HG03039 (cell line): ENCODE measurements around the gene ACSL1.

Source experiments
- ATAC-seq: cut with Tn5 transposase; IDR thresholded peaks from one replicate; pipeline ENCODE4 v1.9.1; 2021; ENCODE audit warnings: mild to moderate bottlenecking, moderate library complexity; ENCODE audit not compliant: unreplicated experiment

The ACSL1 gene

DNA sequence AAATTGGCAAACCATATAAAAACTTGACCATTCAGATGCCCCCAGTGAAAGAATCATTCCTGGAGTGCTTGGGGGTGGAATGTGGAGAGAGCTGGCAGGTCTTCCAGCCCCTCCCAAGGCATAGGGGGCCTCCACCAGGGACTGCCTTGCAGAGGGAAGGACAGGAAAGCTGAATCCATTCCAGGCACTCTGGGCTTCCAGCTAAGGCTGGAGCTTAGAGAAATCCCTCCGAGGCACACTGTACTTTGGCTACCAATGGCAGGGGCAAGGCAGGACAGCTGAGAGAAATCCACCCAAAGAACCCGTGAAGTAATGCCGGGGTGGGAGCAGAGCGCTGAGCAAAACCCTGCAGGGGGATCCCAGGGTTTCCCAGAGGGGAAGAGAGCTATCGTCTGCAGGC lies 95.8 kb downstream of the ACSL1 start:
- no peak for ATAC-seq

DNA sequence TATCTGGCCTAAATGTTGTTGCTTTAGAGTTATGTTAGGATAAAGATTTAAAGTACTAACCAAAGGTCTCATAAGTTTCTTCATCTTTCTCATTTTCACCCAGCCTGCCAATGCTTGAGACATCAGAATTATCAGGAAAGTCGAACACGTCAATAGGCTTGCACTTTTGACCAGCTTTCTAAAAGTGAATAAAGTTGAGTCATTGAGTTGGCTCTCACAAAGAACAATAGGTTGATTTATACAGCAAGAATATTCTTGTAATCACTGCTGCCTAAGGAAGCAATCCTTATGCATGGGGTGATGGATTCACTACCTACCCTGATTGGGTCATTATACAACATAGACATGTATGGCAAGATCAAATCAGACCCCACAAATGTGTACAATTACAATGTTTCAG lies 96.9 kb downstream of the ACSL1 start:
- no peak for ATAC-seq

DNA sequence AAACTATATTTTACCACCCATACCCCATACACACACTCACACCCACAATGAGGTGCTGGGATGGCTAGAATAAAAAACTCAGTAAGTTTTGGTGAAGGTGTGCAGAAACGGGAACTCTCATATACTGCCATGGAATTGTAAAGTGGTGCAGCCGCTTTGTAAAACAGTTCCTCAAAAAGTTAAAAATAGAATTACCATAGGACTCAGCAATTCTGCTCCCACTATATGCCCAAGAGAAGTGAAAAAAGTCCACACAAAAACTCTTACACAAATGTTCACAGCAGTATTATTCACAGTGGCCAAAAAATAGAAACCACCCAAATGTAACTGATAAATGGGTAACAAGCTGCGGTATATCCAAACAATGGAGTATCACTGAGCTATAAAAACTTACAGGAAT lies 98.3 kb downstream of the ACSL1 start:
- ATAC-seq: no peak

DNA sequence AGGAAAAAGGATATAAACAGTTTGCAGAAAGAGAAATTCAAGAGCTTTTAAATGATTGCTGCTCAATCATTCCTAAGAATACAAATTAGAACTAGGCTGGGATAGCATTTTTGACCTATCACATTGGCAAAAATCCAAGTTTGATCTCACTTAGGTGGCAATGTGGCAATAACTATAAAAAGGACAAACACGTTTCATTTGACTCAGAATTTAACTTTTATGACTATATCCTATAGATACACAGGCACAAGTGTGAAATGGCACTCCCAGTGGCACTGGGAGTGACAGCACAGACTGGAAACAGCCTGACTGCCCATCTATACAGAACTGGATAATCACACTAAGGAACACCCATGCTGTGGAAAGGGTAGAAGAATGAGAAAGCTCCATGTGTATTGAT lies 103.0 kb downstream of the ACSL1 start:
- ATAC-seq: no peak

DNA sequence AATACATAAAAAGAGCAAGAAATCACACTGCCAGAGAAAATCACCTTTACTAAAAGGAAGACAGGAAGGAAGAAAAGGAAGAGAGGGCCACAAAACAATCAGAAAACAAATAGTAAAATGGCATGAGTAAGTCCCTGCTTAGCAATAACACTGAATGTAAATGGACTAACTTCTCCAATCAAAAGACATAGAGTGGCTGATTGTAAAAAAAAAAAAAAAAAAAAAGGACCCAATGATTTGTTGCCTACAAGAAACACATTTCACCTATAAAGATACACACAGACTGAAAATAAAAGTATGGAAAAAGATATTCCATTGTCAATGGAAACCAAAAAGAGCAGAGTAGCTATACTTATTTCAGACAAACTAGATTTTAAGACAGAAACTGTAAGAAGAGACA lies 104.5 kb downstream of the ACSL1 start:
- no peak for ATAC-seq

DNA sequence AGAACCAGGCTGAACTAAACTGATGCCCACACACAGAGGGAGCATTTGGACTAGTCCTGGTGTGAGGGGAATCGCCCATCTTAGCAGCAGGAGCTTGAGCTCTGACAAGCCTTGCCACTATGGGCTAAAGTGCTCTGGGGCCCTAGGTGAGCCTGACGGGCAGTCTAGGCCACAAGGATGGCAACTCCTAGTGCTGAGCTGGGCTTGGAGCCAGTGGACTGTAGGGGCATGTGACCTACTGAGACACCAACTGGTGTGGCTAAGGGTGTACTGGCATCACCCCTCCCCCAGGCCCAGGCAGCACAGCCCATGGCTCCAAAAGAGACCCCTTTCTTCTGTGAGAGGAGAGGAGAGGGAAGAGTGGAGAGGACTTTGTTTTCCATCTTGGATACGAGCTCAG lies 106.4 kb downstream of the ACSL1 start:
- no peak for ATAC-seq

DNA sequence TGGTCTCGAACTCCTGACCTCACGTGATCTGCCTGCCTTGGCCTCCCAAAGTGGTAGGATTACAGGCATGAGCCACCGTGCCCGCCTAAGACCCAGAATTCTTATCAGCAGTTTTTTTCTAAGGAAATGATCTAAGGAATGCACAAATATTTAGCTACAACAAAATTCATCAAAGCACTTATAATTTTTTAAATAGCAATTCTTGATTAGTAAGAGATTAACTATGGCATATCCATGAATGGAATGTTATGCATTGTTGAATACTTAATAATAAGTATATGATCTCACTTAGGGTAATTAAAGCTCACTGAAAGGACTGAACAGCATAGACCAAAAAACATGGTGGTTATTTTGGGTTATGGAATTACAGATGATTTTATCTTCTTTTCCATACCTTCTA lies 110.2 kb downstream of the ACSL1 start:
- ATAC-seq: no peak

DNA sequence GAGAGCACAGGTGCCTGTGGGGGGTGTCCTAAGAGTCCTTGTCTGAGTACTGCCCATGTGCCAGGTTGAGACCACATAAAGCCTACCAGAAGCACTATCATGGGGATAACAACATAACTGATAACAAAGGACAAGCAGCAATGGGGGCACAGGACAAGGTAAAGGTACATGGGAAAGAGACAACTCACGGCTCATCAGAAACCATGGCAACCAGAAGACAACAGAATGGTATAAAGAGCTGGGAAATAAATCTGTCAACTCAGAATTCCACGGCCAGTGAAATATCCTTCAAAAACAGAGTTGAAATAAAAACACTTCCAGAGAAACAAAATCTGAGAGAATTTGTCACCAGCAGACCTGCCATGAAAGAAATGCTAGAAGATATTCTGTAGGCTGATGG lies 111.9 kb downstream of the ACSL1 start:
- no peak for ATAC-seq

DNA sequence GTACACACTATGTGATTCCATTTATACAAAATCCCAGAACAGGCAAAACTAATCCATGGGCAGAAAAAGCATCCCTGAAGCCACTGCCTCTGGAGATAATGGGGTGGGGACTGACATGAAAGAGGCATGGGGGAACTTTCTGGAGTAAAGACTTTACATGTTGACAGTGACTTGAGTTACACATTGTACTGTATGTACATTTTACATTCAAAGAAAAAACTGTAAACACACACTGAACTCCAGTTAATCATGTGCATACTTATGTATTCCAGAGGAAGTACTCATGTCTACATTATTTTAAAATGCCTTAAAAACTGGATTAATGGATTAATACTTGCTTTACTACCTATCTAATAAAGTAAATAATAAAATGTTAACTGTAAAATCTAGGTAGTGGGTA lies 113.4 kb downstream of the ACSL1 start:
- no peak for ATAC-seq

DNA sequence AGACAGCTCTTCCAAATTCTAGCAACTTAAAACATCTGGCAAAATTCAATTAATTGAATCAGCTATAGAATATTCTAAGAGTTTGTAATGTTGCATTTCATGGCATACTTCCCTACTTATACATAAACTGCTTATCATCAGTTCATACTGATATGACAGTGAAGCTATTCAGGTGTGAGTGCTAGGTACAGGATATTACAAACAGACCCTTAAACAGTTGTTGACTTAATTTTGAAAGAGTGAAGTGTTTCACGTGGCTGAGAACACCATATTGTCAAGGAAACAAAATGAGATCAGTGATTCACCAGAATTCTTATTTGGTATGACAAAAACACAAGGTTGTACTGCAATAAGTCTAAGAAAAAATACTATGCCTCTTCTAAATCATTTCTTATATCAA lies 119.3 kb downstream of the ACSL1 start:
- no peak for ATAC-seq

DNA sequence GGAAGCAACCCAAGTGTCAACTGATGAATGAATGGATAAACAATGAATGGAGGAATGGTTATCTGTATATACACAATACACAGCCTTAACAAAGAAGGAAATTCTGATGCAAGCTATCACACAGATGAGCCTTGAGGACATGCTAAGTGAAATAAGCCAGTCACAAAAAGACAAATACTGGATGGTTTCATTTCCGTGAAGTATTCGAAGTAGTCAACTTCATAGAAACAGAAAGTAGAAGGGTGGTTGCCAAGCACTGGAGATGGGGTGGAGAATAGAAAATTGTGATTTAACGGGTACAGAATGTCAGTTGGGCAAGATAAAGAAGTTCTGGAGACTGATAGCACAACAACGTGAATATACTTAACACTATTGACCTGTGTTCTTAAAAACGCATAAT lies 120.1 kb downstream of the ACSL1 start:
- ATAC-seq: no peak
